ENCODE data around the gene TMC7. TPM values are rescaled to one million over a fixed set of nuclear protein-coding genes. Genes with fewer than 3 reads are reported as not detected.
"Not testable (repeated sequence)": the region's sequence is repeated elsewhere in the genome, so short reads cannot be mapped to it uniquely, and the experiment has no call there.

The TMC7 gene
- total and polyA plus RNA-seq, 2 experiments from 2014 or later, result 5.7 to 6.5 TPM

DNA sequence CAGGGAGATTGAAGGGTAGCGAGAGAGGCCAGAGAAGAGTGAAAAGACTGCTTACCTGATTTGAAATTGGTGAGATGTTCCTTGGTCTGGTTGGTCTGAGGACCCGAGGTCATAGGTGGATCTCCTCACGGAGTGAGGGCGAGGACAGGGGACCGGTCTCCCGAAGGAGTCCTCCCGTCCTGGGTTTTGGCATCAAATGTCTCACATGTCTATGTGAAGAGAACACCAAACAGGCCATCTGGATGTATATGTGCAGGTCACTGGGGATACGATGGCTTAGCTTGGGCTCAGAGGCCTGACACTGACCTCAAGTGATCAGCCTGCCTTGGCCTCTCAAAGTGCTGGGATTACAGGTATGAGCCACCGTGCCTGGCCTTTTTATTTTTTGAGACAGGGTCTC is 13.3 kb downstream of the TMC7 start:
- not testable (repeated sequence) for H2AFZ ChIP-seq; DNase-seq (ENCODE audit: low spot score); H3K36me3 ChIP-seq (replicated peaks; ENCODE audit: insufficient read depth, low read depth); H3K9me3 ChIP-seq (ENCODE audit: low read depth); H3K9me2 ChIP-seq (replicated peaks; ENCODE audit: insufficient read depth); H4K20me1 ChIP-seq (ENCODE audit: insufficient read depth, poor library complexity, severe bottlenecking); H3K4me2 ChIP-seq; H3K27me3 ChIP-seq; H3K4me3 ChIP-seq; H3K79me2 ChIP-seq
- Histone ChIP-seq H3K27ac (peak overlapping the region; percentile 94), H3K4me1 (ENCODE audit: insufficient read depth) (peaks cover 12% of the 10 kb centered on the region)
- WGBS (ENCODE audit: low lambda C conversion rate, missing lambda C conversion rate), result 97% methylated on average over 9 of the region's 9 CpGs

DNA sequence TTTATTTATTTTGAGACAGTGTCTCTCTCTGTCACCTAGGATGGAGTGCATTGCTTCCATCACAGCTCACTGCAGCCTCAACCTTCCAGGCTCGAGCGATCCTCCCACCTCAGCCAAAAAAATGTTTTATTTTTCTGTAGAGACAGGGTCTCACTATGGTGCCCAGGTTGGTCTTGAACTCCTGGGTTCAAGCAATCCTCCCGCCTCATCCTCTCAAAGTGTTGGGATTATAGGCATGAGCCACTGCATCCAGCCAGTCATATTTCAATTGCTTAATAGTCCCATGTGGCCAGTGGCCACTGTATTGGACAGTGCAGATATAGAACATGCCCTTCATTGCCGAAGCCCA is 15.3 kb downstream of the TMC7 start:
- no peaks in the 10 kb centered on the region for H4K20me1 ChIP-seq (ENCODE audit: insufficient read depth, poor library complexity, severe bottlenecking)
- no peaks in the 10 kb centered on the region for H3K9me3 ChIP-seq (ENCODE audit: low read depth)
- no peaks in the 10 kb centered on the region for H3K27me3 ChIP-seq
- H3K4me1 ChIP-seq (ENCODE audit: insufficient read depth), result peaks cover 12% of the 10 kb centered on the region
- peak overlapping the region; percentile 16 for H3K4me2 ChIP-seq
- no peak for DNase-seq (ENCODE audit: low spot score)
- peak overlapping the region; percentile 89 for H3K27ac ChIP-seq
- H3K4me3 ChIP-seq, result no peak overlapping the region
- H3K79me2 ChIP-seq, result no peaks in the 10 kb centered on the region
- 86% methylated on average over 4 of the region's 4 CpGs for WGBS (ENCODE audit: low lambda C conversion rate, missing lambda C conversion rate)
- no peaks in the 10 kb centered on the region for H3K9me2 ChIP-seq (replicated peaks; ENCODE audit: insufficient read depth)
- TF ChIP-seq, protein P1, sequence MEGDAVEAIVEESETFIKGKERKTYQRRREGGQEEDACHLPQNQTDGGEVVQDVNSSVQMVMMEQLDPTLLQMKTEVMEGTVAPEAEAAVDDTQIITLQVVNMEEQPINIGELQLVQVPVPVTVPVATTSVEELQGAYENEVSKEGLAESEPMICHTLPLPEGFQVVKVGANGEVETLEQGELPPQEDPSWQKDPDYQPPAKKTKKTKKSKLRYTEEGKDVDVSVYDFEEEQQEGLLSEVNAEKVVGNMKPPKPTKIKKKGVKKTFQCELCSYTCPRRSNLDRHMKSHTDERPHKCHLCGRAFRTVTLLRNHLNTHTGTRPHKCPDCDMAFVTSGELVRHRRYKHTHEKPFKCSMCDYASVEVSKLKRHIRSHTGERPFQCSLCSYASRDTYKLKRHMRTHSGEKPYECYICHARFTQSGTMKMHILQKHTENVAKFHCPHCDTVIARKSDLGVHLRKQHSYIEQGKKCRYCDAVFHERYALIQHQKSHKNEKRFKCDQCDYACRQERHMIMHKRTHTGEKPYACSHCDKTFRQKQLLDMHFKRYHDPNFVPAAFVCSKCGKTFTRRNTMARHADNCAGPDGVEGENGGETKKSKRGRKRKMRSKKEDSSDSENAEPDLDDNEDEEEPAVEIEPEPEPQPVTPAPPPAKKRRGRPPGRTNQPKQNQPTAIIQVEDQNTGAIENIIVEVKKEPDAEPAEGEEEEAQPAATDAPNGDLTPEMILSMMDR (IDR thresholded peaks at IDR 0.05; ENCODE audit: poor library complexity), result no peak
- no peak for TF ChIP-seq EZH2phosphoT487 (IDR thresholded peaks at IDR 0.05; ENCODE audit: low read depth, severe bottlenecking, unreplicated experiment)
- TF ChIP-seq EZH2 (IDR thresholded peaks at IDR 0.05; ENCODE audit: borderline replicate concordance), result no peak
- H2AFZ ChIP-seq, result no peak overlapping the region
- H3K36me3 ChIP-seq (replicated peaks; ENCODE audit: insufficient read depth, low read depth), result no peaks in the 10 kb centered on the region

DNA sequence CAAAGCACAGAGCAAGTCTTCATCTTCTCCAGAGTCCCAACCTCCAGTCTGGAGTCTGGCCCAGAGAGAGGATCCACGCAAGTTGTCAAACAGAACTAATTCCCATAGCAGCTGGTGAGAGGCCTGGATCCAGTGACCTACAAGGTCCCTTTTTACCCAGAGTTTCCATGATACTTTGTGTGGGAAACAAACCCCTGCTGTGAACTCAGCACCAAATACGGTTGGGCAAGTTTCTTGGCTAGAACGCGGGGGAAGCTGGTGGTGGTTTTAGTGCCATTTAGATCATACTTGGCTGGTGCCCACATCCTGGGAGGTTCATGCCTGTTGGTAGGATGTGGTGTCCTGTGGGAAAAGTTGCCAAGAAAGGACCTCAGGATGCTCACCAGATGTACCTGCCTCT is 18.1 kb downstream of the TMC7 start:
- Histone ChIP-seq H3K4me2 (no peak overlapping the region), H3K27me3 (no peaks in the 10 kb centered on the region), H3K9me2 (replicated peaks; ENCODE audit: insufficient read depth) (no peaks in the 10 kb centered on the region), H3K27ac (no peak overlapping the region), H3K4me1 (ENCODE audit: insufficient read depth) (peaks cover 12% of the 10 kb centered on the region), H3K79me2 (no peaks in the 10 kb centered on the region), H2AFZ (no peak overlapping the region), H3K4me3 (no peak overlapping the region), H4K20me1 (ENCODE audit: insufficient read depth, poor library complexity, severe bottlenecking) (no peaks in the 10 kb centered on the region), H3K36me3 (replicated peaks; ENCODE audit: insufficient read depth, low read depth) (no peaks in the 10 kb centered on the region), H3K9me3 (ENCODE audit: low read depth) (no peaks in the 10 kb centered on the region)
- 94% methylated on average over 4 of the region's 4 CpGs for WGBS (ENCODE audit: low lambda C conversion rate, missing lambda C conversion rate)
- DNase-seq (ENCODE audit: low spot score), result no peak
- TF ChIP-seq, protein P1 (IDR thresholded peaks at IDR 0.05; ENCODE audit: poor library complexity), result no peak
- TF ChIP-seq EZH2phosphoT487 (IDR thresholded peaks at IDR 0.05; ENCODE audit: low read depth, severe bottlenecking, unreplicated experiment), result no peak
- no peak for TF ChIP-seq EZH2 (IDR thresholded peaks at IDR 0.05; ENCODE audit: borderline replicate concordance)

DNA sequence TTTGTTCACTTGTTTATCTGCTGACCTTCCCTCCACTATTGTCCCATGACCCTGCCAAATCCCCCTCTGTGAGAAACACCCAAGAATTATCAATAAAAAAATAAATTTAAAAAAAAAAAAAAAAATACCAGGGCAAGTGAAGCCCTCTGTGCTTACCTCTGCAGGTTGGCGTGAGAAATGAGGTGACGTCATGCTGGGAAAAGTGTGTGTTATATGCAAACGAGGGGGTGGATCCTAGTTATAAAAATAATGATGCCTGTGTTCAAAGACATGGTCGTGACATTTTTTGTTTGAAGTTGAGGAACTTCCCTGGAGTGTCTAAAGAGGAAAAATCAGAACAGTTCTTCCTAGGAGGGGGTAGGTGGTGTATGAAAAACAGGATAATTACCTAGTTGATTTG is 20.2 kb downstream of the TMC7 start:
- H3K4me1 ChIP-seq (ENCODE audit: insufficient read depth), result peaks cover 5% of the 10 kb centered on the region
- no peaks in the 10 kb centered on the region for H4K20me1 ChIP-seq (ENCODE audit: insufficient read depth, poor library complexity, severe bottlenecking)
- TF ChIP-seq EZH2phosphoT487 (IDR thresholded peaks at IDR 0.05; ENCODE audit: low read depth, severe bottlenecking, unreplicated experiment) (no peak), EZH2 (IDR thresholded peaks at IDR 0.05; ENCODE audit: borderline replicate concordance) (no peak)
- TF ChIP-seq, protein P1 (IDR thresholded peaks at IDR 0.05; ENCODE audit: poor library complexity), result no peak
- no peaks in the 10 kb centered on the region for H3K9me2 ChIP-seq (replicated peaks; ENCODE audit: insufficient read depth)
- H3K79me2 ChIP-seq, result no peaks in the 10 kb centered on the region
- H3K4me3 ChIP-seq, result no peak overlapping the region
- H3K4me2 ChIP-seq, result no peak overlapping the region
- 52% methylated on average over 4 of the region's 4 CpGs for WGBS (ENCODE audit: low lambda C conversion rate, missing lambda C conversion rate)
- peak overlapping the region; percentile 56 for H3K27ac ChIP-seq
- H3K27me3 ChIP-seq, result no peaks in the 10 kb centered on the region
- no peaks in the 10 kb centered on the region for H3K9me3 ChIP-seq (ENCODE audit: low read depth)
- DNase-seq (ENCODE audit: low spot score), result peak; percentile 70
- H3K36me3 ChIP-seq (replicated peaks; ENCODE audit: insufficient read depth, low read depth), result no peaks in the 10 kb centered on the region
- H2AFZ ChIP-seq, result no peak overlapping the region

Data from hepatocyte (in vitro differentiated cells).